ENCODE measurements around the gene CFAP99.

DNA sequence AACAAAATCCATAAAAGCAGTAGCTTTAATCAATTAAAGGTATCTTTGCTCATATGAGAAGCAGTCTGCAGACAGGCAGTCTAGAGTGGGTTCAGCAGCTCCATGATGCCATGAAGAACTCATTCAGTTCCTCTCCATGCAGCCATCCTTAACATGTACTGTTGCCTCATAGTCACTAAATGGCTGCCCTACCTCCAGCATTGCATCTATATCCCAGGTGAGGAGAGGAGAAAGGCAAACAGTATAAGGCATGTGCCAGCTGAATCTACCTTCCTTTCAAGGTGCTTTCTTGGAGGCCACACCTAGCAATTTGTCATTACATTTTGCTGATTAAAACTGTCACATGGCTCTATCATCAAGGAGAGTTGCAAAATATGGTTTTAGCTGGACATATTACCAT is 13.2 kb downstream of the CFAP99 start:
- TF ChIP-seq, protein P1, sequence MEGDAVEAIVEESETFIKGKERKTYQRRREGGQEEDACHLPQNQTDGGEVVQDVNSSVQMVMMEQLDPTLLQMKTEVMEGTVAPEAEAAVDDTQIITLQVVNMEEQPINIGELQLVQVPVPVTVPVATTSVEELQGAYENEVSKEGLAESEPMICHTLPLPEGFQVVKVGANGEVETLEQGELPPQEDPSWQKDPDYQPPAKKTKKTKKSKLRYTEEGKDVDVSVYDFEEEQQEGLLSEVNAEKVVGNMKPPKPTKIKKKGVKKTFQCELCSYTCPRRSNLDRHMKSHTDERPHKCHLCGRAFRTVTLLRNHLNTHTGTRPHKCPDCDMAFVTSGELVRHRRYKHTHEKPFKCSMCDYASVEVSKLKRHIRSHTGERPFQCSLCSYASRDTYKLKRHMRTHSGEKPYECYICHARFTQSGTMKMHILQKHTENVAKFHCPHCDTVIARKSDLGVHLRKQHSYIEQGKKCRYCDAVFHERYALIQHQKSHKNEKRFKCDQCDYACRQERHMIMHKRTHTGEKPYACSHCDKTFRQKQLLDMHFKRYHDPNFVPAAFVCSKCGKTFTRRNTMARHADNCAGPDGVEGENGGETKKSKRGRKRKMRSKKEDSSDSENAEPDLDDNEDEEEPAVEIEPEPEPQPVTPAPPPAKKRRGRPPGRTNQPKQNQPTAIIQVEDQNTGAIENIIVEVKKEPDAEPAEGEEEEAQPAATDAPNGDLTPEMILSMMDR (IDR thresholded peaks at IDR 0.05): no peak
- no peak for TF ChIP-seq POLR2A (IDR thresholded peaks at IDR 0.05)

All from uterus (tissue), 2 donors.